Lung (tissue), 12 donors: Measurements from ENCODE around the gene WRAP73. TPM values are rescaled to one million over a fixed set of nuclear protein-coding genes. Genes with fewer than 3 reads are reported as not detected.
A peak's percentile ranks its signal among the peaks of the same experiment; 100 is the strongest.

Source experiments
- ATAC-seq: fragments of 200-7000 bp; cut with Tn5 transposase; one replicate; pipeline ENCODE4 v1.9.1; 2020; ENCODE audit warnings: moderate number of reproducible peaks; ENCODE audit not compliant: insufficient read depth, low FRiP score
- DNase-seq, 3 donors: peaks; one replicate each; pipeline ENCODE4 v3.0.0-alpha.2; 2013 to 2017
- H3K27ac ChIP-seq, 2 donors: one replicate each; pipeline ENCODE4 v1.5.1; 2013; ENCODE audit warnings: mild to moderate bottlenecking in 2 of 2, moderate library complexity in 2 of 2, control low read depth in 1 of 2, inconsistent platforms in 1 of 2, low read depth in 1 of 2, low read length in 1 of 2
- H3K27me3 ChIP-seq, 3 donors: one replicate each; pipeline ENCODE4 v1.5.1; 2013; ENCODE audit warnings: low read length in 2 of 3; ENCODE audit not compliant: control insufficient read depth in 3 of 3, insufficient read depth in 3 of 3
- H3K36me3 ChIP-seq, 4 donors: one replicate each; pipeline ENCODE4 v1.5.1; 2013; ENCODE audit warnings: low read length in 4 of 4, mild to moderate bottlenecking in 1 of 4, moderate library complexity in 1 of 4; ENCODE audit not compliant: control insufficient read depth in 4 of 4, insufficient read depth in 4 of 4
- H3K4me1 ChIP-seq, 5 donors: one replicate each; pipeline ENCODE4 v1.5.1; 2013; ENCODE audit warnings: low read length in 5 of 5, mild to moderate bottlenecking in 2 of 5, moderate library complexity in 1 of 5; ENCODE audit not compliant: control insufficient read depth in 5 of 5, insufficient read depth in 5 of 5
- H3K4me3 ChIP-seq: one replicate; pipeline ENCODE4 v1.5.1; 2013; ENCODE audit warnings: mild to moderate bottlenecking, control low read depth, moderate library complexity
- H3K9ac ChIP-seq, 2 donors: one replicate each; pipeline ENCODE4 v1.5.1; 2013; ENCODE audit warnings: low read length in 2 of 2, control low read depth in 1 of 2; ENCODE audit not compliant: insufficient read depth in 1 of 2
- H3K9me3 ChIP-seq, 4 donors: one replicate each; pipeline ENCODE4 v1.5.1; 2013; ENCODE audit warnings: low read length in 3 of 4, mild to moderate bottlenecking in 1 of 4, moderate library complexity in 1 of 4; ENCODE audit not compliant: control insufficient read depth in 4 of 4, insufficient read depth in 3 of 4
- WGBS, 2 donors: extraction: QIAGEN DNeasy Blood & Tissue Kit; methylation state at CpG; one replicate each; pipeline ENCODE4 v1.1.7; 2013; 5-methylcytosine and 5-hydroxymethylcytosine counted together
- polyA plus RNA-seq, 2 donors: library from polyadenylated mRNA; stranded (reverse); fragments of 200-250 nt; gene quantifications; one replicate each; pipeline ENCODE4 v1.2.1, GENCODE V29; 2013
- total RNA-seq, 2 donors: library from RNA; depleted of rRNA in 1 of 2; stranded (reverse); fragments of >200 nt in 1 of 2; gene quantifications; one replicate each; pipeline ENCODE4 v1.2.1, GENCODE V29; 2014 to 2021
- TF ChIP-seq, protein P1 (sequence below): IDR thresholded peaks from 2 replicates; pipeline ENCODE4 v1.5.1; 2012; ENCODE audit warnings: mild to moderate bottlenecking; ENCODE audit errors: control extremely low read depth, extremely low read depth
- donor health status: control.
- donor health status: control.
- donor health status: Bipolar disorder and iron deficiency.
- donor health status: healthy.
- donor health status: DM: yes; HTN: yes; CAD: no.

The WRAP73 gene
- total and polyA plus RNA-seq, 4 donors: 17.3 to 25.3 (median 22.8) TPM

DNA sequence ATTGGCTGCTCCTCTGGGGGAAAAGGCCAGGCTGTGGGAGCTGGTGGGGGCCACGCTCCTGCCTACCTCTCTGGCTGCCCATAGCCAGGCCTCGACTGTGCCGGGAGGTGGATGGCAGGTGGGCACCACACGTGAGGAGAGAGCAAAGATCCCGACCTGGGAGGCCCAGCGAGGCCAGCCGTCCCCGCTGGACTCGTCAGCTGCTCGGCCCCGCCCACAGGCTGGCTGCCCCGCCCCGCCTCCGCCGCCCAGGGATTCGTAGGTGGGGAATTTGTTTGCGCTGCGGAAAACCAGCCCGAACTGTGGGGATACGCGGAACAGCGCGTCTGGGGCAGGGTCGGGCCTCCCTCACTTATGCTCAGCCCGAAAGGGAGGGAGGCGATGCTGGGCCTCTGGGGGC lies 34.1 kb upstream of the WRAP73 start:
- H3K9me3 ChIP-seq: no peaks in the 10 kb centered on the region
- H3K9ac ChIP-seq: no peak overlapping the region
- H3K36me3 ChIP-seq: no peaks in the 10 kb centered on the region
- no peak for ATAC-seq
- TF ChIP-seq, protein P1, sequence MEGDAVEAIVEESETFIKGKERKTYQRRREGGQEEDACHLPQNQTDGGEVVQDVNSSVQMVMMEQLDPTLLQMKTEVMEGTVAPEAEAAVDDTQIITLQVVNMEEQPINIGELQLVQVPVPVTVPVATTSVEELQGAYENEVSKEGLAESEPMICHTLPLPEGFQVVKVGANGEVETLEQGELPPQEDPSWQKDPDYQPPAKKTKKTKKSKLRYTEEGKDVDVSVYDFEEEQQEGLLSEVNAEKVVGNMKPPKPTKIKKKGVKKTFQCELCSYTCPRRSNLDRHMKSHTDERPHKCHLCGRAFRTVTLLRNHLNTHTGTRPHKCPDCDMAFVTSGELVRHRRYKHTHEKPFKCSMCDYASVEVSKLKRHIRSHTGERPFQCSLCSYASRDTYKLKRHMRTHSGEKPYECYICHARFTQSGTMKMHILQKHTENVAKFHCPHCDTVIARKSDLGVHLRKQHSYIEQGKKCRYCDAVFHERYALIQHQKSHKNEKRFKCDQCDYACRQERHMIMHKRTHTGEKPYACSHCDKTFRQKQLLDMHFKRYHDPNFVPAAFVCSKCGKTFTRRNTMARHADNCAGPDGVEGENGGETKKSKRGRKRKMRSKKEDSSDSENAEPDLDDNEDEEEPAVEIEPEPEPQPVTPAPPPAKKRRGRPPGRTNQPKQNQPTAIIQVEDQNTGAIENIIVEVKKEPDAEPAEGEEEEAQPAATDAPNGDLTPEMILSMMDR: no peak
- H3K4me3 ChIP-seq: no peak overlapping the region
- 26 to 27% methylated on average over 26 of the region's 26 CpGs for WGBS, 2 donors
- no peak overlapping the region for H3K27ac ChIP-seq
- DNase-seq: peak in 2 of 3 donors; percentile 30 to 56
- no peaks in the 10 kb centered on the region for H3K4me1 ChIP-seq
- no peaks in the 10 kb centered on the region for H3K27me3 ChIP-seq

DNA sequence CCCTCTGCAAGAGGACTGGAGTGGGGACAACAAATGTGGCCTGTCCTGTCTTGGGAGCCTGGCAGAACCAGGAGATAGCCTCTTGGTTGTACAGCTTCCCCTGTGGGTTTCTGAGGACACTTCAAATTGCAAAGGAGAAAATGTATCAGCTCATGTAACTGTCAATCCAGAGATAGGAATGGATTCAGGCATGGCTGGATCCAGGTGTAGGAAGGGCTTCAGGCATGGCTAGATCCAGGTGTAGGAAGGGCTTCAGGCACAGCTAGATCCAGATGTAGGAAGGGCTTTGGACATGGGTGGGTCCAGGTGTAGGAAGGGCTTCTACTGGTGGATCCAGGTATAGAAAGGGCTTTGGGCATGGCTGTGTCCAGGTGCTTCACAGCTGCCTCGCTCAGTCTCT lies 33.3 kb upstream of the WRAP73 start:
- Histone ChIP-seq H3K9ac (no peak overlapping the region), H3K27ac (no peak overlapping the region), H3K27me3 (no peaks in the 10 kb centered on the region), H3K4me3 (no peak overlapping the region), H3K9me3 (no peaks in the 10 kb centered on the region), H3K4me1 (no peaks in the 10 kb centered on the region), H3K36me3 (no peaks in the 10 kb centered on the region)
- 96 to 100% methylated on average over 1 of the region's 1 CpG for WGBS, 2 donors
- no peak for DNase-seq
- TF ChIP-seq, protein P1: no peak
- ATAC-seq: no peak

DNA sequence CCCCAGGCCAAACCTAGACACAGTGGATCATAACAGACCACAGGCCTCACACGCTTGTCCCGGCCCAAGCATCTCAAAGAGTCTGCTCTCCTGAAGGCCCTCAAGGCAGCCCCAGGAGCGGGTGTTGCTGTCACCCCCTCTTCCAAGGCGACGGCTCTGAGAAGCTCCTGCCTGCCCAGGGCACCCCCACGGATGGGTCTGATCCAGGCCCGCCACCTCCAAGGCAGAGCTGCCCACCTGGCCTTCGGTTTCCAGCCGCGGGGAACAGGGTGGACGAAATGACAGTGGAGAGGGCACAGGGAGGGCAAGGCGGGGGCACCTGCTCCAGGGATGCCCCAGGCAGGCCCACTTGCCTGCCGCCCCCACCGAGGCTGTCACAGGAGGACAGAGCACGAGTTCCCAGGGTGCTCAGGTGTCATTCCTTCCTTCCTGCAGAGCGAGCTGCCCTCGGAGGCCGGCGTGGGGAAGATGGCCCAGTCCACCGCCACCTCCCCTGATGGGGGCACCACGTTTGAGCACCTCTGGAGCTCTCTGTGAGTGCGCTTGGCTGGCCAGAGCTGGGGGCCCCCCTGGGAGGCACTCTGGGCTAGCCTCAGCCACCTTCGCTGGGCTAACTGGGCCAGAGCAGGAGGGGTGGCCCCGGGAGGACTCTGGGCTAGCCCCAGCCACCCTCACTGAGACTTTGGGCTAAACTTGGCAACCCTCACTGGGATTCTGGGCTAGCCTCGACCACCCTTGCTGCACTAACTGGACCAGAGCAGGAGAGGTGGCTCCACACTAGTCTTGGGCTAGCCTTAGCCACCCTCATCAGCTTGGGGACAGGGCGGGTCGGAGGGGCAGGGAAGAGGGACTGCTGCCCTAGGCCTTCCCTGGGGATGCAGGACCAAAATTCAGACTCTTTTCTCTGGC lies 32.2 kb upstream of the WRAP73 start:
- no peak for DNase-seq
- no peaks in the 10 kb centered on the region for H3K4me1 ChIP-seq
- ATAC-seq: no peak
- TF ChIP-seq, protein P1: no peak
- 92 to 94% methylated on average over 25 to 27 of the region's 27 CpGs for WGBS, 2 donors
- no peak overlapping the region for H3K4me3 ChIP-seq
- no peaks in the 10 kb centered on the region for H3K36me3 ChIP-seq
- H3K27ac ChIP-seq: no peak overlapping the region
- no peaks in the 10 kb centered on the region for H3K9me3 ChIP-seq
- H3K9ac ChIP-seq: no peak overlapping the region
- no peaks in the 10 kb centered on the region for H3K27me3 ChIP-seq
